HL-60/S4 treated with retinoic acid at 250 ng/mL for 4 days and 3 days (cell line): ENCODE data around the gene TST.

Source experiments
- in situ Hi-C: fragments of 300-500 bp; cut with MboI; formaldehyde crosslinking; loops from 2 replicates; pipeline ENCODE4 v1.7.0; 2022; ENCODE audit warnings: low sequenced_read_pairs

Gene TST

DNA sequence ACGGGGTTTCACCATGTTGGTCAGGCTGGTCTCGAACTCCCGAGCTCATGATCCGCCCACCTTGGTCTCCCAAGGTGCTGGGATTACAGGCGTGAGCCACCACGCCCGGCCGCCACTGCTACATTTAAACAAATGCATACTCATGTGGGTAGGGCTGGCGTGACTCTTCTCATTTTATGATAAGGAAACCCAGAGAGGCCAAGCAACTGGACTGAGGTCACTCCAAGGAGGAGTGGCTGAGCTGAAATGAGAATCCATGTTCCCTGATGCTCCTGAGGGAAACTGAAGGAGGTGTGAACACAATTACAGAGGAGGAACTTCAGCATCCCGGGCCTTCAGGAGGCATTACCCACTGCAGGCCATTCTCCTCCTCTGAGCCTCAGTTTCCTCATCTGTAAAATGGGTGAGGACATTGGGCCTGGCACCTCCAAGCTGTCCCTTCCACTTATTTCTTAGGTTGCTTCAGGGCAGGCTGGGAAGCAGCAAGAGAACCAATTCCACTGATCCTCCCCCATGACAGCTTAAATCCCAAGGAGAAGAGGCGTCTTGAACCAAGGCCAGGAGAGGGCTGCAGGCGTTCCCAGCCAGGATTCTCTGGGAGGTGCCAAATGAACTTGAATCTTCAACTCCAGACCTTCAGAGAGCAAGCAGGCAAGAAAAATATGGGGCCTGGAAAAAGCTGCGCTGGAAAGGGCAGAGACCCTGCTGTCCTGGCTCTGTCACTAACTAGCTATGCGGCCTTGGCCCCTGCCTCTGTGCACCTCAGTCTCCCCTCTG, 2.9 kb downstream of the TST start:
- in situ Hi-C loops: no loop called here

DNA sequence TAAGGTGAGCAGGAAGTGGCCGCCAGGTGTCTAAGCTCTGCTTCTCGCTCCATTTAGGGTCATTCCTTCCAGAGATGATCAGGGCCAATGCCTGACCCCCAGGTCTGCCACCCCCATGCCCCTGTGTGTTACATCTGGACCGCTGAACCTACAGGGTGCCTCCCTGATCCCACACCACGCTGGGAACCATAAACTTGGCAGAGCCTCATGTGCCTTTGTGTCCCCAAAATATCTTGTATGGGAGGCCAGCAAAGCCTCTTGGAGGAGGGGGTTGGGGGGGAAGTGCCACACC, 3.7 kb downstream of the TST start:
- in situ Hi-C loops: no loop called here

DNA sequence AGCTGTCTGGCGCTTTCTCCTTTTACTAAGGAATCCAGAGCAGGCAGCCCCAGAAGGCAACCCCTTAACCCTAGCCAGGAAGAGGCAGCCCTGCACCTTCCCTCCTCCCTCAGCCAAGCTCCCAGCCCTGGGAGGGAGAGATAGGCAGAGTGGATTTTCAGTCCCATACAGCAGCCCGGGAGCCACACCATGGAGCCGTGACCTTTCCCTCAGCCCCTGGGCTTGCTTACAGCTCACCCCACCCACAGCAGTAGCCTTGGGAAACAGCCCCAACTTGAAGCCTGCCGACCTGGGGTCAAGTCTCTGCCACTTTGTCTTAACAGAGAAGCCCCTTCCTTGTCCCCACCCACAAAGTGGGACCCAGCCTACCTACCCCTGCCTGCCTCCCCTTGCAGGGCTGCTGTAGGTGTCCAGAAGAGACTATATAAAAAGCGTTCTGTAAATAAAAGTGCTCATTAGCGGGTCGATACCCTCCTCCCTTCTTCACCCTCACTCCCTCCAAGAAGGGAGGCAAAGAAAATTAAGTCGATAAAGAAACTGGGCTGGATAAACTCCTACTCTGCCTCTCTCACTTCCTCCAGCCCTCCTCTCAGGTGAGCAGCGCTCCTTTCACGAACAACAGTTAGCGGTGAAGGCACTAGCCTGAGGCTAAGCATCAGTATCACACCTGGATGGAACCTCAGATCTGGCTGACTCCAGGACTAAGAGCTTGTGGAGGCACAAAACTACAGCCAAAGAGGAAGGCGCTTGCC, 4.2 kb downstream of the TST start:
- in situ Hi-C loops: no loop called here

DNA sequence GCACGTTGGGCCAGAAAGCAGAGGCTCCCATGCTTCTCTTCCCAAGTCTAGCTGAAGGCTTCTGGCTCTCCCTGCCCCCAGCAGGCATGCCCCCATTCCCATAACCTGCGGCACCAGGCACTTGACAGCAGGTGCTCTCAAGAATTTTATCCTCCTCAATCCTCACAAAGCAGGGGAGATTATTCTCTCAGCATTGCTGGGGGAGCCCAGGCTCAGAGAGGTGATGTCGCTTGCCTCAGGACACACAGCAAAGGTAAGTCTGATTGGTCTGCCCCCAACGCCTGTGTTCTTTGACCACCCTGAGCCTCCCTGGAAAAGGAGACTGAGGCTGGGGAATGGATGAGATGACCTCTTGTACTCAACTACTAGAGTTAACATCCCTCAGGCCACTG, 4.8 kb downstream of the TST start:
- in situ Hi-C loops: no loop called here

DNA sequence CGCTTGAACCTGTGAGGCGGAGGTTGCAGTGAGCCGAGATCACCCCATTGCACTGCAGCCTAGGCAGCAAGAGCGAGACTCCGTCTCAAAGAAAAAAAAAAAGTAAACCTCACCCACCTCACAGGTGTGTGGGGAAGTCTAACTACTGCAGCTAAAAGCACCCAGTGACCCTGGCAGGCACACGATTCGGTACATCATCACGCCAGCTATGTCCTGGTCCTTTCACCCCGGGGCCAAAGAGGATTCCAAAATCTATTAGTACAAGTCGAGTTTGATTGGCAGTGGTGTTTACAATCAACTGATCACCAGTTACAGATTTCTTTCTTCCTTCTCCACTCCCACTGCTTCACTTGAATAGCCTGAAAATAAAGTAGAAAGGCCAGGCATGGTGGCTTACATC, 6.3 kb downstream of the TST start:
- in situ Hi-C loops: no loop called here

DNA sequence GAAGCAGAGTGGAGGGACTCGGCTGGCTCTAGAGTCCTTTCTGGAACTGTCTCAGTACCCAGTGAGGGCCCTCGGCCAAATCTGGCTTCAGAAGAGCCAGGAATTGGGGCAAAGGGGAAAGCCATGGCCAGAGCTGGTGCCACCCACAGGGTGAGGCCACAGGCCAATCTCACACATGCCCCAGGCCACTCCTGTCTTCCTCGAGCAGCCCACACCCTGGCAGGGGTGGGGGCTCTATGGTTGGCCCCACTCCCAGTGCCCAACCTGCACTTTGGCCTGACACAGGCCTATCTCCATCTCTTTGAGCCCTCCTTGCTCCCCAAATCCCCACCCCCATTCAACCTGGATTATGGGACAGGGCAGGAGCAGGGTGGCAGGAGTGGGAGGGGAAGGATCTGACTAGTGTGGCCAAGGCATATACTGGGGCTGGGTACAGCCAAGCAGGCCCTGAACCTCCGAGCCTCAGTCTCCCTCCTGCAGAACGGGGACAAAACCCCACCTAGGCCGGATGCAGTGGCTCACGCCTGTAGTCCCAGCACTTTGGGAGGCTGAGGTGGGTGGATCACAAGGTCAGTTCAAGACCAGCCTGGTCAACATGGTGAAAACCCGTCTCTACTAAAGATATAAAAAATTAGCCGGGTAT, 6.9 kb downstream of the TST start:
- in situ Hi-C loops: no loop called here

DNA sequence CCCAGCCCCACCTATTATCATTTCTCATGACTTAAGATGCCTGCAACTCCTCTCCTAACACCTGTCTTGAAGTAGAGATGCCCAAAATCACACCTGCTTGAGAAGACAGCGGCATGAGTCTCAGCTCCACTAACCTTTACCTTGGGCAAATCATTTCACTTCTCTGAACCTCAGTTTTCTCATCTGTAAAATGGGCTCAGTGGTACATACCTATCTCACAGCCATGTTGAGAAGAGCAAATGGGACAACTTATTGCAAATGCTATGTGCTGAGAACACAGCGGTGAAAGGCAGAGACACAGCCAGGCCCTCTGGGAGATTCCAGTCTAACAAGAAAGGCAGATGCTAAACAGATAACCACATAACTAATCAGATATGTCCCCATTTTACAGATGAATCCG, 7.8 kb downstream of the TST start:
- in situ Hi-C loops: no loop called here

DNA sequence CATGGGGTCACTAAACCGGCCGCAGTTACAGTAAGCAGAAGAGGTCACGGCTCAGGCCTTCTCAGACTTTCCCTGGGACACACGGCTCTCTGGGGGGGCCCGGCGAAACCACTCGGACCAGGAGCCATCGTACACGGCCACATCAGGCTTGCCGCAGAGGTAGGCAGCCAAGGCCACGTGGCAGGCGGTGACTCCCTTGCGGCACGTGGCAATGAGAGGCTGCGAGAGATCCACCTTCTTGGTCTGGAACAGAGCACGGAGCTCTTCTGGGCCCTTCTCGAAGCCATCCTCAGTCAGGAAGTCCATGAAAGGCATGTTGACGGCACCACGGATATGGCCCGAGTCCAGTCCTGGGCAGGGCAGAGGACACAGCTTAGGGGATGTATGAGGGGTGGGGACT, 8.3 kb downstream of the TST start:
- in situ Hi-C loops: no loop called here

DNA sequence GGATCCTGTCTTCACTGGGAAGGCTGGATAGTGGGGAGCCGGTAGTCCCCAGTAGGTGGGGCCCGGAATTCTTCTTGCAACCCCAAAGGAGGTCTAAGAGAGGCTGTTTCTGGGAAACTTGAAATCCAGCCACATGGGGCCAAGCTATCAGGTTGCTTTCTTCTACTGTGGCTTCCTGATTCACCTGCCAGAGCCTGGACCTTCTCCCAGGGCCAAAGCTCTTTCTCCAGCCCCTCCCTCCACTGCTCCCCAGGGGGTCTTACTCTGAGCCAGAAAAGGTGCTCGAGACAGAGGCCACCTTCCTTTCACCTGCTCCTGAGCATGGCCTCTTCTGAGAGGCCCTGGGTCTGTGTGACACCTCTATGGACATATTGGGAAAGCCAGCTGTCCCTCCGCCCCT, 9.1 kb downstream of the TST start:
- in situ Hi-C loops: no loop called here

DNA sequence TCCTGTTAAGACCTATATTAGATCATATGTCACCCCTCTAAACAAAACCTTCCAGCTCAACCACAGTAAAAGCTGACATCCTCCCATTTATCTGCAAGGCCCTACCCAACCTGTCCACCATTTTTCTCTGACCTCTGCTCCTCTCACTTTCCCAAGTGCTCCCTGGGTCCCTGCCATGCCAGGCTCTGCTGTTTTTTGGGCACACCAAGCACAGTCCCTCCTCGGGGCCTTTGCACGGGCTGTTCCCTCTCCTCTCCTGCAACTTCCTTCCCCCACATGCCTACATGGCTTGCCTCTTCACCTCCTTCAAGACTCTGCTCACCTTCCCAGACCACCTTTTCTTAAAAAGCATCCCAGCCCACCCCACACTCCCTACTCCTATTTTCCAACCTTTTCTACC, 9.8 kb downstream of the TST start:
- in situ Hi-C loops: no loop called here

DNA sequence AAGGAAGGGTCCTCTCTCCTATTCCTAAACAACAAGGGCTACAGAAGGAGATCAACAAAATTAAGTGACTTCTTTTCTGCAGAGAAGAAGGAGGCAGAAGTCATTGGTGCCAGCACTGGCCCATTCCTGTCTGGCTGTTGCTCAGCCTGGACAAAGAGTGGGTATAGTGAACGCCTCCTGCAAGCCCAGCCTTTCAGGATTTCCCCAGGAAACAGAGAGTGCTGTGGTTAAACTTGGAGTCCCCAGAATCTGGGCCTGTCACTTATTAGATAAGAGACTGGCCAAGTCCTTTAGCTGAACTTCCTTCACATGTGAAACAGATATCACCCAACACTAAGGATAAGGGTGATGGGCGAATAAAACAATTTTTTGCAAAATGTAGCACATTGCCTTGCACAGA, 10.9 kb downstream of the TST start:
- in situ Hi-C loops: no loop called here

DNA sequence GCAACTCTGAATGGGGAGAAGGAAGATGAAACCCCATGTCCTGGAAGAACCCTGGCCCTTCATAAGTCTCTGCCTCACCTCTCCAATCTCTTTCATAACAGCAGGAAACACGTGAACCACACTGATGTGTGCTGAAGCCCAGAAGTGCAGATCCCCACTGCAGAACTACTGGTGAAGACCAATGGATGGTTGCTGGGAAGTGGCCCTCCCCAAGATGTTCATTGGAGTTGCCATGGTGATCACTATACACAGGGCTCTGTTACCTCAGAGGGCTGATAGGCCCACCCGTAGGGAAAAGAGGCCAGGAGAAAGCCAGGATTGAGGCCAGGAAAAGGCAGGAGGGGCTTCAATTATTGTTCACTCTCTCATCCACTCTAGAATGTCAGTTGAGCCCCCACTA, 11.6 kb downstream of the TST start:
- in situ Hi-C loops: no loop called here

DNA sequence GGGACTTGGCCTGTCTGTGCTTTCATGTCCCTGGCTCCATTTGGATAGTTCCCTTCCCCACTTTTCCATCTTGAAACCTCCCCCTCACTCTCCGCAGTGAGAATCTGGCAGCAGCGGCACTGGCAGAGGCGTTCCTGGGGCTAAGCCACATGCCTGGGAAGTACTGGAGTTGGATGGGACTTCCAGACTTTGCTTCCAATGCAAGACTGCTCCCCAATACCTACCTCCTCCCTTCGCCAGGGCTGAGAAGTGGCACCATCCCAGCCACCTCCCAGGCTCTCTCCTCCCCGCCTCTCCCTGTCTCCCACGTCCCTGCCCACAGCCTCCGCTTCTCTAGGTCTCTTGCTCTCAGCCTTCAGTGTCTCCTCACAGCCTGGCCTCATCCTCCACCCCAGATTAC, 16.6 kb downstream of the TST start:
- in situ Hi-C loops: no loop called here

DNA sequence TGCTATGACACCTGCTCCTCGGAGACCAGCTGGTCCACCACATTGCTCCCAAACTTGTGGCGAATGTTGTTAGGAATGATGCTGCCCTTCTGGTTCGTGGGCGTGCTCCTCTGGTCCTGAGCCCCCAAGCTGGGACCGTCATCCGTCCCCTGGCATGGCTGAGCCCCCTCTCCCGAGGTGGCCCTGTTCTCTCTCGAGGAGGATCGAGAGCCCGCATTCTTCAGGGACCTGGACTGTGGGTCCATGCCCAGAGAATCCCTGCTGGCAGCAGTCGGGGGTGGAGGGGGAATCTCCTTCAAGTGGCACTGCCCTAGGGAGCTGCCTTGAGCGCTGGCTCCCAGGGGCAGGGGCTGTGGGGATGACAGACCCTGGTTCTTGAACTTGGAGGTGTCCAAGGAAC, 17.4 kb downstream of the TST start:
- in situ Hi-C loops: no loop called here

DNA sequence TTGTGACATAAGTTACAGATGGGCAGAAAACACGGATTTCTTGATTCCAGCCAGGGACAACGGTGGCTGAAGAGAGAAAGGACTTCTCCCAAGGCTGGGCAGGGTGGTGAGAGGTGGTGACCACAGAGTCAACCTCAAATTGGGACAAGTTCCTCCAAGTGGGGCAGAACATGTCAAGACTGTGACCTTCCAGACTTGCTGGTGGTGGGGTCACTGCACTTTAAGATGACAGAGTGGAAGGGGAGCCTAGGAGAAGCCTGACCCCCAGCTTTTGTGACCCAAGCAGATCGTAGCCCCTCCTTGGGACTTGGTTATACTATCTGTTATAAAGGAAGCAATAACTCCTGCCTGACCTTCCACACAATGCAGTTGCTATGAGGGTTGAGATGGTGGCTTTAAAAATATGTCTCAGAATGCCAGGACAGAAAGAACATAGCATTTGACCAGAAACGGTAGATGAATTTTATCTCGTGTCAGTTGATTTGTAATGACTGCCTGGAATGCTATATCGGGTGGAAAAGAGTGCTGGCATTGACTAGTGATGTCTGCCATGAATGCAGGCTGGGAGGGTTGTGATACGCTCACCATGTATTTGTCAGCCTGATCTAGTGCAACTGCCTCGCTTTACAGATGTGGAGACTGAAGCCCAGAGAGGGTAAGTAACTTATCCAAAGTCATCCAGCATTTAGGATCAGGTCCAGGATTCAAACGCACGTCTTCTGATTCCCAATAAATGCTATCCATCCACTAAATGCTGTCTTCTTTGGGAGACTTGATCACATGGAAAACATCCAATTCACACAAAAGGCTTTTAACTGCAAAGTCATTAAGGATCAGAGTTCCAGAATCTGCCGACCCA, 18.3 kb downstream of the TST start:
- in situ Hi-C loops: no loop called here

DNA sequence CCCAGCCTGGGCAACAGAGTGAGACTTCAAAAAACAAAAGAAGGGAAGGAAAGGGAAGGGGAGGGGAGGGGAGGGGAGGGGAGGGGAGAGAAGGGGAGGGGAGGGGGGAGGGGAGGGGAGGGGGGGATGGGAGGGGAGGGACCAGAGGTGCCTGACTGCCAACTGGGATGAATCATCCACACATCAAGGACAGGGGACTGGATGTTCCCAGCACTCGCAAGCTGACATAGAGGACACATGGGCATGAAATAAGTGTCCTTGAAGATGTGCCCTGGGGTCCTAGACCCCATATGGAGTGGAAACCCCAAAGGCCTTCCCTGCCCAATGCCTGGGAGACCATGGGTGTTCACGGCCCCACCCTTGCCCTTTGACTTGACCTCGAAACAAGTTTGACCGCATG, 19.8 kb downstream of the TST start:
- in situ Hi-C loops: loop anchor here (25.0 kb wide), 1 partner anchor 462 kb away; the partner anchor contains the start of gene EIF3D

DNA sequence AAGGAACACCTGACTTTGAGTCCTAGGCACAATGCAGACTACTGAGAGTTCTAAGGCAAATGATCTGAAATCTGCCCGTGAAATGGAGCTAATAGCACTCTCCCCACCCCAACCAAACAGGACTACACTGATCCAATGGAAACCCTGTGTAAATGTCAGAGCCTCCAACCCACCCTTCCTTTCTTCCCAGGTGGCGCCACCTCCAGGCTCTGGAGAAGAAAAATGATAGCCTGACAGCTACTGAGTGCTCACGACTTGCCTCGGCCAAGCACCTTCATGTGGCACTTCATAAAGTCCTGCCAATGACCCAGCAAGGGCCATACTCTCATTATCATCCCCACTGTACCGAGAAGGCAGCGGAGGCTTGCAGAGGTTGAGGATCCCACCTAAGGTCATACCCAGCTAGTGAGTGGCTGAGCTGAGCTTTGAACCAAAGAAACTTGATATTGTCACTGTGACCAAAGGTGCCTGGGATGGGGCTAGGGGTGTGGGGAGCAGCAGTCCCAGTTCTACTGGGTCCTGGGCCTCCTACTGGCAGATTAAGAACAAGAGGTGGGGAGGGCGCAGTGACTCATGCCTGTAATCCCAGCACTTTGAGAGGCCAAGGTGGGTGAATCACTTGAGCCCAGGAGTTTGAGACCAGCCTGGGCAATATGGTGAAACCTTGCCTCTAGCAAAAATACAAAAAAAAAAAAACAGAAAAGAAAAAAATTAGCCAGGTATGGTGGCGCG, 20.5 kb downstream of the TST start:
- in situ Hi-C loops: loop anchor here (25.0 kb wide), 1 partner anchor 461 kb away; the partner anchor contains the start of gene EIF3D

DNA sequence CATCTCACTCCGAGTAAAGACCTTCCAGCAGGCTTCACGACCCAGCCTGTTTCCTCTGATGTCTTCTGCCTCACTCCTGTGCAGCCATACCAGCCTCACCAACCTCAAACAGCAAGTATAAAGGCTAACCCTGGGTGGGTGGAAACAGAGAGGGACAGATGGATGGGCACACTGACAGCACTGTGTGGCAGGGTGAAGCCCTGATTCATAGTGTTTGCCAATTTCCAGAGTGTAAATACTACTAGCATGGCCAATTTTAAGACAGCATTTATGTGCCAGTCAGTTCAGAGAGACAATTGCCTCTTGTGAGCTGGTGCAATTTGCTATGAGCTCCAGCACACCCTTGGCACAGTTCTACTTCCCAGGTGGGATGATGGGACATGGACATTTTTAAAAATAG, 21.5 kb downstream of the TST start:
- in situ Hi-C loops: loop anchor here (25.0 kb wide), 1 partner anchor 460 kb away; the partner anchor contains the start of gene EIF3D

DNA sequence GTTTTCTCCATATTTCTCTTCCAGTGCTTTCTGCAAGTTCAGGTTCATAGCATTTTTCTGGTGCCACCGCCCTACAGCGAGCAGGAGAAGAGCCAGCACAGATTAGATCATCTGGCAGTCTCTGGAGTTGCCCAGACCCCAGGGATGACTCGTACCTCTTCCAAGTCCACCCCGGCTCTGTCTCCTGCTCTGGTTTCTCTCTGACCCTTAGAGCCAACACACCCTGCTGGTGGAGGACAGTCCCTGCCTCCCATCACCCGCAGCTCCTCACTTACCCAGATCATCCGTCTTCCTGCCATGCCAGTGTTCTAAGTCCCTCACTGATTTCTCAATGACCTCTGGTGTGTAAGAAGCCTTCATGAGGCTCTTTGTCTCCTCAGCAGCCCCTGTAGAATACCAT, 28.0 kb downstream of the TST start:
- in situ Hi-C loops: loop anchor here (25.0 kb wide), 1 partner anchor 454 kb away; the partner anchor contains the start of gene EIF3D

DNA sequence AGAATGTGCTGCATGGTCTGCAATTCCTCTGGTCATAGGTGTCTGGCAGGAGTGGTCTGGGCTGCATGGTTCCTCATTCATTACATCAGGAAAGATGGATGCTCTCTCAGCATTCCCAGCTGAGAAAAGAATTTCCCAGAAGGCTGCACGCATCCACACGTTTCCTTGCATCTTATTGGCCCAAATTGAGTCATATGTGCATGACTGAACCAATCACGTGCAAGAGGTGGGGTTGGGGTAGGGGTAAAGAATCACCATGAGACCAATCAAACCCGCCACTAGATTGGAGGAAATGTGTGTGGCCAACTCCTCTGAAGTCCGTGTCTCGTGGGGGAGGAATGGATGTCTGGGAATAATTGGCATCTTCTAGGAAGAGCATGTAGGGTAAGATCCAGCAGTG, 28.8 kb downstream of the TST start:
- in situ Hi-C loops: loop anchor here (25.0 kb wide), 1 partner anchor 453 kb away; the partner anchor contains the start of gene EIF3D
